ENCODE measurements around the gene VOPP1.

DNA sequence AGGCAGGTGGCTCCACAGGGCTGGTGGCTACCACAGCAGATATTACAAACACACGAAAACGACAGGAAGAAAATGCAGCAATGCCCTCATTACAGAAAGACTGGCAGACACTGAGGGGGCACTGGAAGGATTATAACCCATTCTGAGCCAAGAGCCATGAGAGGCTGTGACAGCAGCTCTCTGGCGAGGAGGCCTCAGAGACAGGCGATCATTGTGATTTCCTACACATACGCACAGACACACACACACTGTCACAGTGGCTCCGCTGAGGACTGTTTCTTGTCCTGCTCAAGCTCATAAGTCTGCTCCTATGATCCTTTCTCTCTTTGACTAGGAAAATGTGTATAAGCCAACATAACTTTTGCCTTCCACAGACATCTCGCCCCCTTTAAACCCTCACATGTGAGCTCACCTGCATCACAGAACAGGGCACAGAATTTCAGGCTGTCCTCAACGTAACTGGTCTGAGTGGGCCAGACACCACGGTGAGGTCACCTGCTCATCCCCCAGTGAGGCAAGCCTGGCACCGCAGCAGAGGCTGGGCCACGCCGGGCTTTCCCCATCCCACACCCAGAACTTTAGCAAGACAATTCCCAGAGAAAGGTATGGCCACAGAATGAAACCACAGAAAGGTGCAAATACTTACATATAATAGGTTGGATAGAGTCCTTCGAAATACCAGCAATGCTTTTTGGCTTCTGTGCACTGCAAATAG, 51.7 kb downstream of the VOPP1 start:
- TF ChIP-seq, protein P1, sequence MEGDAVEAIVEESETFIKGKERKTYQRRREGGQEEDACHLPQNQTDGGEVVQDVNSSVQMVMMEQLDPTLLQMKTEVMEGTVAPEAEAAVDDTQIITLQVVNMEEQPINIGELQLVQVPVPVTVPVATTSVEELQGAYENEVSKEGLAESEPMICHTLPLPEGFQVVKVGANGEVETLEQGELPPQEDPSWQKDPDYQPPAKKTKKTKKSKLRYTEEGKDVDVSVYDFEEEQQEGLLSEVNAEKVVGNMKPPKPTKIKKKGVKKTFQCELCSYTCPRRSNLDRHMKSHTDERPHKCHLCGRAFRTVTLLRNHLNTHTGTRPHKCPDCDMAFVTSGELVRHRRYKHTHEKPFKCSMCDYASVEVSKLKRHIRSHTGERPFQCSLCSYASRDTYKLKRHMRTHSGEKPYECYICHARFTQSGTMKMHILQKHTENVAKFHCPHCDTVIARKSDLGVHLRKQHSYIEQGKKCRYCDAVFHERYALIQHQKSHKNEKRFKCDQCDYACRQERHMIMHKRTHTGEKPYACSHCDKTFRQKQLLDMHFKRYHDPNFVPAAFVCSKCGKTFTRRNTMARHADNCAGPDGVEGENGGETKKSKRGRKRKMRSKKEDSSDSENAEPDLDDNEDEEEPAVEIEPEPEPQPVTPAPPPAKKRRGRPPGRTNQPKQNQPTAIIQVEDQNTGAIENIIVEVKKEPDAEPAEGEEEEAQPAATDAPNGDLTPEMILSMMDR (conservative IDR thresholded peaks at IDR 0.05 in 1 of 2, IDR thresholded peaks at IDR 0.05 in 1 of 2; ENCODE audit: extremely low read depth in 1 of 2, insufficient read depth in 1 of 2, low read depth in 1 of 2, low read length in 2 of 2), result no peak
- no peak for TF ChIP-seq EZH2 (IDR thresholded peaks at IDR 0.05; ENCODE audit: borderline replicate concordance, low read length)

All from mammary epithelial cell (primary cell).